Daoy (cell line): Measurements from ENCODE around the gene TENM4. TPM values are rescaled to one million over a fixed set of nuclear protein-coding genes. Genes with fewer than 3 reads are reported as not detected.
"Not testable (repeated sequence)": the region's sequence is repeated elsewhere in the genome, so short reads cannot be mapped to it uniquely, and the experiment has no call there.

ENCODE experiments used
- DNase-seq: peaks from one replicate; pipeline ENCODE4 v3.0.0-alpha.2; 2015; ENCODE audit warnings: low read depth
- total RNA-seq: library from RNA; depleted of rRNA; stranded (reverse); fragments of >200 nt; shearing (Covaris generic); gene quantifications from 2 replicates; pipeline ENCODE4 v1.2.3, GENCODE V29; 2014

Gene TENM4
- total RNA-seq, 1 experiment from 2014 or later, result 13.6 TPM

DNA sequence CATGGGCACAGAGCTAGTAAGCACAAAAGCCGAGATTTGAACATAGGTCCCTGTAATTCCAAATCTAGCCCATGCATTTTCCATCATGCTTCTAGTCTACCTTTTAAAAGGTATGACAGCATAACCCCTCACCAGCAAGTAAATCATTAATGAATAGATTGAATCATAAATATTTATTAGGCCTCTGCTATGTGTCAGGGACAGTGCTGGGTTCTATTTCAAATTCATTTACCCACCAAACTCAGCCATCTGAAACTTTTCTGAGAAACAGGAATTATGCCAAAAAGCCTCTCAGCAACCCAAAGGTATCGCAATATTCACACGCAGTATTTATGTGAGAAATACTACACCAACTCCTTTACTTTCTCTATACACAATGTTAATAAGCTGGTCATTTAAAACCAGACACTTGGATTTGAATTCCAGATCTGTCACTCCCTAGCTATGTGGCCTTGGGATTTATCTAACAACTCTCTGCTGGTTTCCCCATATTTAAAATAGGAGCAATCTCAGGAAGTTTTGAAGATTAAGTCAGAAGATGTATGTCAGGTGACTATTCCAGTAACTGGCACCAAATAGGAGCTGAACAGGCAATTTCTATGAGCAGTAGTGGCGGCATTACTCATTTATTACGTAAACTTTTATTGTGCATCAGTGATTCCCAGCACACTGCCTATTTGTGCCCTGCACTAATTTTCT is 191.4 kb downstream of the TENM4 start:
- no peak for DNase-seq

DNA sequence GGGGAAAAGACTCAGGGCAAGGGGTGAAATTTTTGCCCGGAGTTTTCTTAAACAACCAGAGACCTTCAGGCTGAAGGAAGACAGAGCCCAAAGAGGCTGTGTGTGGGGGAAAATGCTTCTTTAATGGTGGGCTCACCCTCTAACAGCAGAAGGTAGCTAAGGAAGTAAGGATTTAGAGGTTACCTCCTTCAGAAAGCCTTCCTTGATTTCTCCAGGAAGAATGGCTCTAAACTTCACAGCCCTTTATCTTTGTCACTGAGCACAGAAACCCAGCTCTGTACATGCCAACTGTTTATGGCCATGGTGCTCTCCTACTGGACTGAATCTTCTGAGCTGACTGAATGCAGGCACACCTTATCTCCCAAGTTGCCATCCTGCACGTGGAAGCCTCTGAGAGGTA is 196.0 kb downstream of the TENM4 start:
- no peak for DNase-seq

DNA sequence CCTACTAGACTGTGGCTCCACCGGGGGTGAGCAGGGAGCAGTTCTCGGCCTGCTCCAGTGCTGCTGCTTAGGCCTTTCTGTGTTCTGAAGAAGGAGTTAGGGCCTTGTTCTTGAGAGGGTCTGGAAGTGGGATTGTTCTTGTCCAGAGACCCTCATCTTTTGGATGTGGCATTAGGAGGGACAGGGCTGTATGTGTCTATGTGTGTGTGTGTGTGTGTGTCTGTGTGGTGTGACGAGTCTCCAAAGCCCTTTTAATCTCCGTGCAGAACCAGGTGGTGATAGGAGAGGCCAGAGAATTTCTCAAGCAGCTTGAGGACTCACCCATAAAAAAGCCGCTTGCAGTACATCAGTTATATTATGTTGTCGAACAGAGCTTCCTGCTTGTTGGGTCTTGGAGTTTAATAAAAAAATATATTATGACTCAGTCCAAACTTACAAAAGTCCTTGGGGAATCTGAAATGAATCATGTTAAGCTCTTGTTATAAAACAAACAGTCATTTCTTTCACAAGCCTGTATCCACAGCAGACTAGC is 196.5 kb downstream of the TENM4 start:
- peak; percentile 64 for DNase-seq

DNA sequence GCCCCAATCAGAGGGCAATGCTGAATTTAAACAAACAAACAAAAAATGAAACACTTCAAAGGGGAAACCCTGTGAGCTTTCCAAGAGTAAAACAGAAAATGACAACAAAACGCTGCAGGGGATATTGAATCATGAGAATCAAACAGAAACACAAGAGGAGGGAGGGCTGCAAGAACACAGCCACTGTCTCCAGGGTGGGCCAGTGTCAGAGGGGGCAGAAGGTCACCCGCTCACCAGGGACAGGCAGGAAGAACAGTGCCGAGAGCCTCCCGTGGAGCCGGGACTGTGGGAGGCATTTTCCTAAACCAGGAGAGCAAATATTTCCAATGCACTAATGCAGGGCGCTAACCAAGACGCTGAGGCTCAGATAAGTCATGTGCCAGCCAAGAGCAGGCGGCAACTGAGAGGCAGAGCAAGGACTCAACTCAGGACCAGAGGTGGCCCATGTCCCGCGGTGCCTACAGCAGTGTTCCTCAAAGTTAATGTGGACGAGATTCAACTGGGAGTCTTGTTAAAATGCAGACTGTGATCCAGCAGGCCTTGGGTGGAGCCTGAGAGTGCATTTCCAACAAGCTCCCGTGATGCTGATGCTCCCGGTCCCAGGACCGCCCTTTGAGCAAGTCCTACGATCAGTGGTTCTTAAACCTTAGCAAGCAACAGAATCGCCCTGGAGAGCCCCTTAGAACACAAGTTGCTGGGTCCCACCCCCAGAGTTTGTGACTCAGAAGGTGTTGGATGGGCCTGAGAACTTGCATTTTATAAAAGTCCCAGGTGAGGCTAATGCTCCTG is 197.2 kb downstream of the TENM4 start:
- DNase-seq, result peak; percentile 23

DNA sequence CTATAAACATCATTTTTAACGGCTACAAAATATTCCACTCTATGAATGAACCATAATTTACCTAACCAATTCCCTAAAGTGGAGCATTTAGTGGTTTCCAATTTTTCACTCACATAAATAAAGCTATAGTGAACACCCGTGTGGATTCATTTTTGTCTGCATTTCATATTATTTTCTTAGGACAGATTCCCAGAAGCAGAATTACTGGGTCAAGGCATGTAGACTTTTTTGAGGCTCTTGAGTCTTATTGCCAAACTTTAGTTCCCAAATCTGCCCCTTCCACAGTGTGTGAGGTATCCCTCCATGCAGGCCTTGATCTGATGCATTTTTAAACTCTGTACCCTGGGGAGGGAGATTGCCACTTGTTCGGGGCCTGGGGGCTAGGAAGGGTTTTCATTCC is 198.2 kb downstream of the TENM4 start:
- no peak for DNase-seq

DNA sequence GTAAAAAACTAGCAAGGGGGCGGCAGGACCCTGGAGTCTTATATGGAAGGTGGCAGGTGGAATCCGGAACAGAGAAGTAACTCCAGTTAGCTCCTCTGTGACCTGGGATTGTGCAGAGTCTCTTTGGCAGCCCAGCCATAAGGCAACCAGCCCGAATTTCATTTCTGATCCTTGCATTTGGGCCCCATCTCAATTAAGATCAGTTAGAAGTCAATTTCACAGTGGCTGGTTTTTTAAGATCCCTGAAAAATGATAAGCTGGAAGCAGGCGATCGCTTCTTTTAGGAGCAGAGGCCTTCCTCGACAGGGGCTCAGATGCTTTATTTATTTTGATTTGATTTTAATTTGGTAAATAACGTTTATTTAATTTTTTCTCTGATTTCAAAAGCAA is 199.0 kb downstream of the TENM4 start:
- DNase-seq, result no peak

DNA sequence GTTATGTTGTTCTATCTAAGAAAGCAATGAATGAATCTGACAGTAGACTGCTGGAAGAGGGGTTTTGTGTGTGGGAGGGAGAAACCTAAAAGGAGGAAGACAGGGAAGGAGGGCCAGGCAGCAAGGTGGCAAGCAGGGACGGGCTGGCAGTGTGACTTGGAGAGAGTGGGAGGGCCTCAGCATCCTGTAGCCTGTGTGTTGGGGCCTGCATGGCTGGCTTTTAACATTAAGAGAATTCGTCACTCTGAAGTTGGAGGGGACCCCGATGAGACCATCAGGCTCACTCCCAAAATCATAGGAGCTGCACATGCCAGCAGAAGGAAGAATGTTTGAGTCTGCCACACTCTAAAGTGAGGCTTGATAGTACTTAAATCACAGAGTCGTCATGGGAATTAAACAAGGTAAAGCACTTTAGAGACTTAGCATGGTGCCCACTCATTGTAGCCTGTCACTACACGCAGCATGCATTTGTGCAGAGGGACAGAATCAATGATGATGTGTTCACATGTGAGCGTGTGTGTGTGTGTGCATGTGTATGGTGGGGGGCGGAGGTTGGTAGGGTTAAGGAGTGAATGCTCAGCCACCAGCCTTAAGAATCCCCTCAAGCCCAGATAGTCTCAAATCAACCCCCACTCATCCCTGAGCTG is 199.5 kb downstream of the TENM4 start:
- no peak for DNase-seq

DNA sequence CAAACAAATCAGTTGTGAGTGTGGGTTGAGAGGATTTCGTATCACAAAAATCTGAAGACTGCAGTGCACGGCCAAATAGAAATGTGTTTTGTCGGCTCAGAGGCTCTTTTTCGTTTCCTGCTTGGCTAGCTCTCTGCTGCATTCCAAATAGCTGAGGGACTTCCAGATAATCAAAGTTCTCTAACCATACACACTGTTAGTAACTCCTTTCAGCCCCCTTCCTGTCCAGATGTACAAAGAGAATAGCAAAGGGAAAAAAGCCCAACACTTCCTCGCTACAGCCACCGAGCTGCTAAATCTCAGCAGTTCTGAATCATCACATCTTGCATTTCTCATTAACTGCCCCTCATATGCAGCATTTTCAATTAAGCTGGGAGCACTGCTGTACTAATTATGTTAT is 203.1 kb downstream of the TENM4 start:
- DNase-seq, result peak; percentile 78

DNA sequence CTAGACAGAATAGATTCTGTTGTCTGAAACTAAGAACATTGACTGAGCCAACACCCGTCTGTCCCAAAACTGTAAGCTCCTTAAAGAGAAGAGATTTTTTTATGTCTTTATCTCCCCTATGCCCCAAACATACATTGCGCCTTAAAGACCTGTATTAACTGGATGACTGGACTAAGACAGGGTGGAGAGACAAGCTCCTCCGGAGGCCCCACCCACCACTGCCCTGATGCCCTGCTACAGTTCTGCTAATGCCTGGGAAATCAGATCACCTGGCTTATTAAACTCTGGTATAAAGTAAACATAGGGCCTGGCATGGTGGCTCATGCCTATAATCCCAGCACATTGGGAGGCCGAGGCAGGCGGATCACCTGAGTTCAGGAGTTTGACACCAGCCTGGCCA is 203.7 kb downstream of the TENM4 start:
- peak; percentile 59 for DNase-seq

DNA sequence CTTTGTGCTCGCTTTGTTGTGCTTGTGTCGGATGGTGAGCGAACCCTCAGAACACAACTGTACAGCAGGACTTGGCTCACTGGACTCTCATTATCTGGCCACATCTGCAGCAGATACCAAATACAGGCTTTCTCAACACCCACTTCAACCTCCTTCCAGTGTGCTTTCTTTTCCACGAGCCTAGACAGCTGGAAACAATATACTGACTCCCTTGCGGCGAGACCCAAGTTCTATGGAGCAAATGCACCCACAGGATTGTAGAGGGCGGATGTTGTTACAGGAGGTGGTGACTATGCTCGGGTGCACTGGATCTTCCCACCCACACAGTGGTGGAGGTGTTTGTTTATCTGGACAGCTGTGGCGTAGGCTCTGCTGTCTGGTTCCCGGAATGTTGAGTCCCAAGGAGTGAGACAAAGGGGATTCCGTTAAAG is 204.3 kb downstream of the TENM4 start:
- peak; percentile 95 for DNase-seq

DNA sequence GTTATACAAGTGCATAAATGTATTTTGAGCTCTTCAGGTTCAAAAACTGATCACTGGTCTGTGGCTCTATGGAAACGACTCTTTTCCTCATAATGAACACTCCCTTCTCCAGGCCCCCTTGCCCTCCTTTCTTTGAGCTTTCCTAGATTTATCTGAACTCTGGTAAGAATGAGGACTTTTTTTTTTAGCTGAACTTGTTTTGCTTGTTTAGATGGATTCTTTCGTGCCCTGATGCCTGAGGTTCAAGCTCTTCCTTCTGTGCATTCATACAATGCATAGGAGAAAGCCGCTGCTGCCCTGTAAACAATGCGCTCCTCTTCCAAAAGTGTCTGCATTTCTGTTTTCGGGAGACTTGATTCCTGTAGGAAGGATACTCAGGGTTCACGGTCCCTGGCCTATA is 205.1 kb downstream of the TENM4 start:
- DNase-seq, result no peak

DNA sequence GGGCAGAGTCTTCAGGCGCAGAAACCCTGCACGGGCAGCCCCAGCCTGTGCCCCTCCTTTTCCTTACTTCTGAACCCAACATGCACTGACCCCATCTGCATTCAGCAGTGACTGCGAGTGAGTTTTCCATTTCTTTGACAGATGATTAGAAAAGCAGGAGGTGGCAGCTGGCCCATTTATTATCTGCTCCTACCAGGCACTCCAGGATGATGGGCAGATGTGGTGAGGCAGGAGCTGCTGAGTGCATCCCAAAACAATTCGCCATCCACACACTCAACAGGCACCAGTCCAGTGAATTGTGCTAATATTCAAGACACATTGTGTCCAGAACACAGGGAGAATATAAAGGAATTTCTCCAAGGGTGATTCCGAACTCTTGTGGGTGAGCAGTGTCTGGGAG is 208.5 kb downstream of the TENM4 start:
- no peak for DNase-seq

DNA sequence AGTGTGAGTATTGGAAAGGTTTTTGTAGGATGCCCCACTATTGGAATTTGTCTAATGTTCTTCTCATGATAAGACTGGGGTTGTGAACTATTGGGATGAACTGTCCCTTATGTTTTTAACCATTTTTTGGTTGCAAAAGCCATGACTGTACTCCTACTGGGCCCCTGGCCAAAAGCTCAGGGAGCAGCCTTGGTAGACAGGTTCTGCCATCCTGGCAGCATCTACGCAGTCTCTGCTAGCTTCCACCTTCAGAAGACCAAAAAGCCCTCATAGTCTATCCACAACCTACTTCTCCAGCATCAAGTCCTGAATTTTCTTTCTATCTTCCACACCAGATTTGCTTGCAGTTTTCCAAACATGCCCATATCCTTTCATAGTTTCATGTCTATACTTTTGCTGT is 211.8 kb downstream of the TENM4 start:
- DNase-seq, result no peak

DNA sequence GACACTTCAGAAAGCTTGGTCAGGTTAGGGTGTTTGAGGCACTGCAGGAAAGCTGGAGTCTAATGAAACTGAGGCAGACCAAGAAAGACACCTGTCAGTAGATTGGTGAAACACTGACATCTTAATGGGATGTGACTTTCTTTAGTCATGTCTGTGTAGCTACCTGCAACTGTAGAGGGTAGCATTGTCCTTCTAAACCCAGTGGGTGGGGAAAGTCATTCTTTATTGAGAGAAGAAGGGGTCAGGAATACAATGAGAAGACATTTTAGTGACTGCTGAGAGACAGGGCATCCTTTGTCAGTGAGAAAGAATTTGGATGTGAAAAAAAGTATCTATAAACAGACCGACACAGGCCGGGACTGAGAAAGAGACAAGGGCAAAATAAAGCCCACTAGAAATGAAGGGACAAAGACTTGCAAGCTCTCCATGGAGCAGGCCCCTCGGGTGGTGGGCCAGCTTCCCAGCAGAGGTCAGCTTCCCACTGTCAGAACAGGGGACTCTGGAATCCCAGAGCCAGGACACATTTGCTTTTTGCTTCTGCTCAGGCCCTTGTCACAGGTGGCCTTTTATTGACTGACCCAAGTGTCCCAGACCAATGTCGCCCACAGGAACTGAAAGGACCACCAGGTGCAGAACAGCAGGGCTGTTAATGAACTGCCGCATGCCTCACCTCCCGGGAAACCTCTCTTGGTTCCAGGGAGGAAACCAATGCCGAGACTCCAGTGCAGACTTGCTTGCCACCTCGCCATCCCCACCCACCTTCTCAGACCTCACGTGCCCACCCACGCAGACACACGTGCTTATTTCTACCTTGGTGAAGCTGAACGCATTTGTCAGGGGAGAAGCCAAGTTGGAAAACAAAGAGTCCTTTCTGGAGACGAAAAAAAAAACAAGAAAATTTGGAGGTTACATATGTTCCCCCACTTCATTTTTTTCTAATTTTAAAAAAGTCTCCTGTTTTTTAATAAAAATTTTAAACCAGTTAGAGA is 212.8 kb downstream of the TENM4 start:
- DNase-seq, result no peak

DNA sequence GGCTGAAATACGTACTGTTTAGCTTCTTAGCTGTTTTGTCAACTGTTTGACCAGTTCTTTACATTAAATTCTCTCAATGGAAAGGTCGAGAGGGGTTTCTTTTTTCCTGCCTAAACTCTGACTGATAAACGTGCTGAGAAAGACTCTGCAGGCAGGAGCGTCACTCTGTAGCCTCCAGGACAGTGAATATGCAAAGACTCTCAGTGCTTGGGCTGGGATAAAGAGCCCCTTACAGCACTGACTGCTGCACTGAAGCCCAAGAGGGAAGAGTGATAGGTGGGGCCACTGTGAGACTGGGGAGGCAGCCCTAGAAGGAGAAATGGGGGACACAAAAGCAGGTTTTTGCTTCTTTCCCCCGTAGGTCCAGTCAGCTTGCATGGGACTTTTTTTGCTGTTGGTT is 213.5 kb downstream of the TENM4 start:
- no peak for DNase-seq

DNA sequence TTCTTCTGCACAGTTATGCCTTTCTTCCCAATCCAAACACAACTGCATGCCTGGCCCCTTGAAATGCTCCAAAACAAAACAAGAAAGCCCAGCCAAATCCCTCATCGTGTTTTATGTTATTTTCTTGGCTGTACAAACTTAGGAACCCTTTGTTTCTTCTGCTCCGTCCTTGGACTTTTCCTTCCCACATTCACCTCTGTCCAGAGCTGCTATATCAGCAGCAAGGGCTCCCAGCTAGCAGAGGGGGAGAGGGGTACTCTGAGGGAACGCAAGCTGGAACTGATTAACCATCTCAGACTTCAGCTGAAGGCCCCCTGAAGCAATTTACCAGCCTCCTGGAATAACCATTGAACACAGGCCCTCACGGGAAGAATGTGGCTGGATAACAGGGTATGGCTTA is 214.7 kb downstream of the TENM4 start:
- no peak for DNase-seq

DNA sequence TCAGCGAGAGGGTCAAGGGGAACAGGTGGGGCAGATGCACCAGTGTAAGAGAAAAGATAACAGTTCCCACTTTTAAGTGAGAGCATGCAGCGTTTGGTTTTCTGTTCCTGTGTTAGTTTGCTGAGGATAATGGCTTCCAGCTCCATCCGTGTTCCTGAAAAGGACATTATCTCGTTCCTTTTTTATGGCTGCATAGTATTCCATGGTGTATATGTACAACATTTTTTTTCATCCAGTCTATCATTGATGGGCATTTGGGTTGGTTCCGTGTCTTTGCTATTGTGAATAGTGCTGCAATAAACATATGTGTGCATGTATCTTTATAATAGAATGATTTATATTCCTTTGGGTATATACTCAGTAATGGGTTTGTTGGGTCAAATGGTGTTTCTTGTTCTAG is 218.7 kb downstream of the TENM4 start:
- DNase-seq, result not testable (repeated sequence)

DNA sequence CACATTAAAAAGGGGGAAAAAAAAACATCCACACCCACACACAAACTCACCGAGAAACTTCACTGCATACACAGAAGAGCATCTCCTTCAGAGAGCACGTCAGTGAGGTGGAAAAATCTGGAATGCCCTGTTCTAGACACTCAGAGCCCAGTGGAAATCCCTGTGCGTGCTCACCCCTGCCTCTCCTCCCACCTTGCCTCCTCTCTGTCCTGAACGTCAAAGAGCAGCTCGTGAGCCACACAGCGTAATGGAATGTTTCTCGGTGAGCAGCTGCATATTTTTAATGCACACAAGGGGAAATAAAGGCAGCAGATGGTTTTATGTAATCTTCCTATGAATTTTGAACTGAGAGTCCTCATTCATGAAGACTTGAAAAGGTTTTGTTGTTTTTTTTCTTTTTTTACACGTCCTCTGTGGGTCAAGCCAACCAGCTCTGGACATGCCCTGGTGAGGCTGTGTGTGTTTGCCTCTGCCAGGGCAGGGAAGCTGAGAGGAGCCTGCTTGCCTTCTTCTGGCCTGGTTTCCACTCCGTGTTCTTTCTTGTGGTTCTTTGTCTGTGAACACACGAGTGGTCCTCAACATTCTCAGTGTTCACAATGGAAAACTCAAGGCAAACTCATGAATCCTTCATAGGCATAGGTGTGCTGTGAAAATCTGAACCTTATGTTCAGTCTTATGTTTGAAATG is 219.2 kb downstream of the TENM4 start:
- DNase-seq, result no peak

DNA sequence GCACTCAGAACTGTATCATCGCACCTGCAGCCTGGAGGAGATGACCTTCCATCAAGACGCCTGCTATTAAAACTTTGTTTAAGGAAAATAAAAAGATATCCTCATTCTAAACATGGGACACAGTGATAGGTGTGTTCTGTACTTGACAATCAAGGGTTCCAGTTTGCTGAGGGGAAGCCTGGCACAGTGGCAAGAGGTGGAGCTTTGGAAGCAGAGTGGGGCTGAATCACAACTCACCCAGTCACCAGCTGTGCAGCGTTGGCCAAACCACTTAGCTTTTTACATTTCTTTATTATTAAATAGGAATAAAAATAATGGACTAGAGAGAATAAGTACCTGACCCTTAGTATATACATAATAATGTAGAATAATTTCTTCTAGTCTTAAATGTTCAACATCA is 220.7 kb downstream of the TENM4 start:
- no peak for DNase-seq

DNA sequence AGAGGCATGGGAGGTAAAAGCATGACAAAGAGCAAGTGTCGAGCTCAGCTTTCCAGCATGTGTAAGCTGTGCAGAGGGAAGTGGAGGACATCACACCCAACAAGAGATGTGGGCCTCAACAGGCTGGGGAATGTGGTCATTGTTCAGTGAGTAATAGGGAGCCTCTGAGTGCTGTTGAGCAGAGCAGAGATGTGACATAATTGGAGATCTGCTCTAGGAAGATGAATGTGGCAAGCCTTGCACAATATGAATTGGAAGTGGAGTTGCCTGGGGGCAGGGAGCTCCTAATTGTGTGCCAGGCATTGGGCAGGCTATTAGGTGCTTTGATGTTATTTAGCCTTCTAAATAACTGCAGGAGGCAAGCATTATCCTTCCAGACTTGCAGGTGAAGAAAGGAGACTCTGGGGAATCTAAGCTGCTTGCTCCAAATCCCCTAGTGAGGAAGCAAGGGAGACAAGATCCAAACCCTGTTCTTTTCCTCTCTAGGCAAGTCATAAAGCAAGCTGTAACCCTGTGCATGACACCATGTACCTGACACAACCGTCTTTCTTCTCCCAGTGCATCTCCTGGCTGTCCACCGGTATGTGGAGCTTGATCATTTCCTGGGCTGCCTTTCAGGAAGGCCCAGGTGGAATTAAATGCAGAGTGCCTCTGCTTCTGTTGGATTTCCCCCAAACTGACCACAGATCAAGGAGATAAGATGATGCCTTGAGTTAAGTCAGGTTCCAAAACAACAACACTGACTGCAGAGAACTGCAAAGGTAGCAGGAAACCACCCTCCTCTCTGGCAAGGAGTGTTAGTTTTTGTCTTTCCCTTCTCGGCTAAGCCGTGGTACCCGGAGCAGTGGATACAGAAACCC is 221.4 kb downstream of the TENM4 start:
- no peak for DNase-seq
